ENCODE results near the gene ACSS3.
"Not testable (repeated sequence)": the region's sequence is repeated elsewhere in the genome, so short reads cannot be mapped to it uniquely, and the experiment has no call there.

Gene ACSS3

GRCh38 chr12:81172851-81173250 is 95.0 kb downstream of the ACSS3 start:
- DNase-seq = no peak

GRCh38 chr12:81174664-81175063 is 96.8 kb downstream of the ACSS3 start:
- DNase-seq = no peak

- DNase-seq = no peak
These were observed 98.9 kb downstream of the ACSS3 start for GRCh38 chr12:81176796-81177195.

GRCh38 chr12:81181691-81182090 is 103.8 kb downstream of the ACSS3 start:
- no peak for DNase-seq

GRCh38 chr12:81187686-81188085 is 109.8 kb downstream of the ACSS3 start:
- no peak for DNase-seq

DNA sequence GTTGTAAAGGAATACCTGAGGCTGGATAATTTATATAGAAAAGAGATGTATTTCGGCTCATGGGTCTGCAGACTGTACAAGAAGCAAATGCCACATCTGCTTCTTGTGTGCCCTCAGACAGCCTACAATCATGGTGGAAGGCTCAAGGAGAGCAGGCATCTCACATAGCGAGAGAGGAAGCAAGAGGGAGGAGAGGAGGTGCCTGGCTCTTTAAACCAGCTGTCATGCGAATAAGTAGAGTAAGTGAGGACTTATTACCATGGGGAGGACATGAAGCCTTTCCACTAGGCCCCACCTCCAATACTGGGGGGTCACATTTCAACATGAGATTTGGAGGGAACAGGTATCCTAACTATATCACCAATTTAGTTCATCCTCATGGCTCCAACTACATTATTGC is 118.7 kb downstream of the ACSS3 start:
- no peak for DNase-seq

GRCh38 chr12:81200561-81200960 is 122.7 kb downstream of the ACSS3 start:
- not testable (repeated sequence) for DNase-seq

GRCh38 chr12:81203671-81204204 is 125.9 kb downstream of the ACSS3 start:
- DNase-seq = no peak

DNA sequence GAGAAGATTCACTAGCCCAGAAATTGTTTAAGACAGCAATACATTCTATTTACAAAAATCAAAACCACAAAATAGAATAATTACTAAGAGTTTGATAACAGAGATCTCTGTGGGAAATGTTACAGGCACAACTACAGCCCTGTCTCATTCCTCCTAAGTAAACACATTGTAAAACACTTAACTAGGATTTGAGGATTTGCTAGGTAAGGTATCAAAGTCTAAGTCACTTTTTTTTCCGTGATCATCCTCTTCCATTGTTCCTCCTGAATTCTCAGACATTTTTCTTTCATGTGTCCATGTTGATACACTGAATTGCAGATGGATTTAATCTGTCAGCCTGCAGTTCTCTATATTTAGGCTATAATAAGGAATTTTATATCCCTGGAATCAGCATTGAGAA is 127.5 kb downstream of the ACSS3 start:
- no peak for DNase-seq

DNA sequence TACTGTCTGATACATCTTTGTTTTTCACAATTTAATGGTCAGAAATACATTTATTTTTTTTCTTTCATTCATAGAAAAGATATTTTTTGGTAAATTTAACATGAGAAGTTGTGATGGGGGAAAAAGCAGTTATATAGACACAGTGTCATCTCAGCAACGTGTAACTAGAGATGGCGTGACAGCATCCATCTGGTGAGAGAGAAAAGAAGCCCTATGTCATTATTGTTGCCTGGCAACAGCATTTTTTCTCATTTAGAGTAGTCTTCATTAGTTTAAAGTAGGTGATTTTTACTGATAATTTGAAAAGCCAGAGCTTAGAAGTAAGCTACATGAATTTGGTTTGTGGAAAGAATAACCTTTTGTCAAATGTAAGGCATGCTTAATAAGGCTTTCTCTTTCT is 128.6 kb downstream of the ACSS3 start:
- DNase-seq = no peak

GRCh38 chr12:81207173-81207572 is 129.3 kb downstream of the ACSS3 start:
- no peak for DNase-seq

DNA sequence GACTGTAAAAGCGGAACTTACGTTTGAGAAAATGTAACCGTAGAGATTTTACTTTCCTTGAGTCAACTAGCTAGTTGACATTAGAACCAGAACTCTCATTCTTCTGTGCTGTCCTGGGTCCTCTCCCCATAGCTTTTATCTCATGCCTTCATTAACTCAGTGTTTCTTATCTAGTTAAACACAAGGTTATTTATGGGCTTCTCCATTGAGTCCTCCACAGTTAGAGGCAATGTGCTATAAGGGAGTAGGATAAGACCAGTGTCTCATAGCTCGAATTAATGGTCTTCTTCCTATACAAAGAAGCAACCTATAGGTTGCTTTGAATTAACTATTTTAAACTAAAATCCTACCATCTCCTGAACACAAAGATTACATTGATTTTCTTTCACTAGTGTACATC is 129.8 kb downstream of the ACSS3 start:
- no peak for DNase-seq

DNA sequence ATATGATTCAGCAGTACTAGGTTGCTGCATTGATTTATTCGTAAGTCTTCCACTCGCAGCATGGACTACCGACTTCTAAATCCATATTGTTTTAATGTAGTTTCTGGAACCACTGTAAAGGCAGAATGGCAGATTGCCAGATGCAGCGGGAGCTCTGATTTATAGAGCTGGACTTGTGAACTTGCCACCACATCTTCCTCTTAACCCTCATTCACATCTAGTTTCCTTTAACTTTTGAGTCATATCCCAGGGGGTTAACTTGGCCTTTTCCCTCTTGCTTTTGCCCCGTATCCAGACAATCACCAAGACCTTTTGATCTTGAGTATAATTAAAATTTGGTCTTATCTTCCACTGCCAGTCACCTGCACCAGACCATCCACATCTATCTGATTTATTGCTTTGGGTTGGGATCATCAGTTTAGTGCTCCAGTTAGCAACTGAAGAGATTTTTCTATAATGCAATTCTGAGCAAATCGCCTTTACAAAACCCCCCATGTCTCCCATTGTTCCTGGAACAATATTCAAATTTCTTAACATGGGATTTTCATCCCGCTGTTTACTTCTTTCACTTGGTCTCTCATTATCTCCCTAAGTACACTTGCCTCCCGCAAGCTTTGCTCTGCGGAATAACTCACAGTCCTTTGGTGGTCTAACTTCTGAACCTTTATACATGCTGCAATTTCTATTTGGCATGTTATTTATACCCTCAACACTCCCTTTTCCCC is 130.5 kb downstream of the ACSS3 start:
- no peak for DNase-seq

DNA sequence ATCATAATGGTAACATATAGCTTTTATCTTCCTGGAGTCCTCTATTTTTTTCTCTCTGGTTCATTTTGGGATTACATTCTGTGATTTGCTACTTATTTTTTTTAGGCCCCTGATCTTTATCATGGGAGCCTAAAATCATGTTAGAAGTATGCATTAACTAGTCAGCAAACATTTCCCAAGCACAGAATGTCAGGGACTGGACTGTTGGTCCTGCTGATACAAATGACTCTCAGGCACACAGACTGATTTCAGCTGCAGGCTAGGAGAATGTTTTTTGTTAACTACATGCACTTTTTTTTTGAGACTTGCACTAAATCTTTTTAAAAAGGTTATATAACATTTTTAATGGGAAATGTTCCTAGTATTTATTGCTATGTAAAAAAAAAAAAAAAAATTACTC is 131.1 kb downstream of the ACSS3 start:
- DNase-seq = no peak

DNA sequence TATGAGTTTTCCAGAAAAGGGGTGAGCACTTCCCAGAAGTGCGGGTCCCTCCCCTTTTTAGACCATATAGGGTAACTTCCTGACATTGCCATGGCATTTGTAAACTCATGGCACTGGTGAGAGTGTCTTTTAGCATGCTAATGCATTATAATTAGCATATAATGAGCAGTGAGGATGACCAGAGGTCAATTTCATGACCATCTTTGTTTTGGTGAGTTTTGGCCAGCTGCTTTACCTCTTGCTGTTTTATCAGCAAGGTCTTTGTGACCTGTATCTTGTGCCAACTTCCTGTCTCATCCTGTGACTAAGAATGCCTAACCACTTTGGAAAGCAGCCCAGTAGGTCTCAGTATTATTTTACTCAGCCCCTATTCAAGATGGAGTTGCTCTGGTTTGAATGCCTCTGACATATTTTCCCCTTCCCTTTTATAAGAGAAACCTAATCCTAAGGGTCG is 131.9 kb downstream of the ACSS3 start:
- DNase-seq = not testable (repeated sequence)

DNA sequence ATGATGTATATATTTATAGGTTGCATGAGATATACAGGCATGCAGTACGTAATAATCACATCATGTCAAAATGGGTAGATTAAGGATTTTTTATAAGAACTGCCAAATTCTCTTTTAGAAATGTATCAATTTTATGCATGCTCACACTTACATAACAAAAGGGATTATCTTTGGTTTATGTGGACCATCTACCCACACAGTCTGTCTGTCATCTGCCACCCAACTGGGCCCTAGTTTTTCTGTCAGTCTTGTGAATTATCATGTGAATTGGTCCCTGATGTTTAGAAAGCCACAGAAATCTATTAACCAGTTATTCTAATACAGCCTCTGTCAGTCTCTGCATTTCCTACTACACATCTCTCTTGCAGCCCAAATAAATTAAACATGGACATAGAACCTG is 133.4 kb downstream of the ACSS3 start:
- no peak for DNase-seq

DNA sequence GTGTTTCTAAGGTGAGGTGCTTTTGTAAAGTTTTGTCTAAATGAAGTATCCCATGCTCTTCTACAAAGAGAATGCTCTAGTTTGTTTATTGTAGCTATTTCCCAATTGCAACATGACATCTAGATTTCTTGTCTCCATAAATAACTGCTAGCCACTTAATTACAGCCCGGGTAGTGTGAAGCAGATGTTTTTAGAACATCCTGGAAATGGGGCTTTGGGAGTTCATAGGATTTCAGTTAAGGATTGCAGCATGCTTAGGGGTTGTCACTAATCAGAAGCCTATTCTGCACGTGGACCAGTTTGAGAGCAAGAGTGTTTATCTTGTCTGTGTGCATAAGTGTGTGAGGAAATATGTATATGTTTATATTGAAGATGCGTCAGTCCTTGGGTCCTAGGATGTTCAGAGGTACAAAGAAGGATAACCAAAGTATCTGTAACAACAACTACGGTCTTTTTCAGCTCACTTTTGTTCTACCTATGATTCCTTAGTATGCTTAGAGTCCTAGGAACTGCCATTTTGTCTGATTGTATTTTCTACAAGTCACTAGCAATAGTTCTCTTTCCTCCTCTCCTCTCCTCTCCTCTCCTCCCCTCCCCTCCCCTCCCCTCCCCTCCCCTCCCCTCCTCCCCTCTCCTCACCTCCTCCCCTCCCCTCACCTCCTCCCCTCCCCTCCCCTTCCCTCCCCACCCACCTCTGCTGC is 135.3 kb downstream of the ACSS3 start:
- DNase-seq = no peak

GRCh38 chr12:81216739-81217138 is 138.9 kb downstream of the ACSS3 start:
- DNase-seq = no peak

GRCh38 chr12:81221681-81222080 is 143.8 kb downstream of the ACSS3 start:
- no peak for DNase-seq

- no peak for DNase-seq
These were observed 145.1 kb downstream of the ACSS3 start for GRCh38 chr12:81222846-81223592.

DNA sequence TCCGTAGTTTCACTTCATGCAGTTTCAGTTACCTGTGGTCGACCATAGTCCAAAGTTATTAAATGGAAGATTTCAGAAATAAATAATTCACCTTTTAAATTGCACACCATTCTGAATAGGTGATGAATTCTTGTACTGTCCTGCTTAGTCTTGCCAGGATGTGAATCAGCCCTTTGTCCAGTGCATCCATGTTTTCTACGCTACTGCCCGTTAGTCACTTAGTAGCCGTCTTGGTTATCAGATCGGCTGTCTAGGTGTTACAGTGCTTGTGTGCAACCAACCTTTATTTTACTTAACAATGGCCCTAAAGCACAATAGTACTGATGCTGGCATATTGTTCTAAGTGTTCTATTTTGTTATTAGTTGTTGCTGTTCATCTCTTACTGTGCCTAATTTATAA is 146.7 kb downstream of the ACSS3 start:
- no peak for DNase-seq

DNA sequence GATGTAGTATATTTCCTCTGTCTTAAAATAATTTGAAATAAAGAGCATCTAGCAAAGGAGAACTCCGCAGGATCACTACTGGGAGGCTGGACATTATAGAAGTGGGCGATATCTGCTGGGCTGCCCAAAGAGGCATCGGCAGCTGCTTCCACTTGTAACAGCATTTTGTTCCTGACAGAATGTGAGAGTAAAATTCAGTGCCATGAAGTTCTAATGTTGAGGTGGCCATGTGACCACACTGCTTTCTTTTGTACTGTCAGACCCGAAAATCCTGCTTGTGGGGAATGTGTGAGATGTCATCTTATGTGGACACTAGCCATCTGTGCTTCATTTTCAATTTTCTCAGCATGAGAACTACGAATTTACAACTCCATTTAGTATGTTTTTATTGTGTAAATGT is 151.9 kb downstream of the ACSS3 start:
- DNase-seq = no peak

- no peak for DNase-seq
These were observed 153.9 kb downstream of the ACSS3 start for GRCh38 chr12:81231574-81232368.
